ENCODE results near the gene CYP26B1. TPM values are rescaled to one million over a fixed set of nuclear protein-coding genes. Genes with fewer than 3 reads are reported as not detected.

CYP26B1 gene
- total RNA-seq, 1 donor from 2014 or later: 4.7 TPM

DNA sequence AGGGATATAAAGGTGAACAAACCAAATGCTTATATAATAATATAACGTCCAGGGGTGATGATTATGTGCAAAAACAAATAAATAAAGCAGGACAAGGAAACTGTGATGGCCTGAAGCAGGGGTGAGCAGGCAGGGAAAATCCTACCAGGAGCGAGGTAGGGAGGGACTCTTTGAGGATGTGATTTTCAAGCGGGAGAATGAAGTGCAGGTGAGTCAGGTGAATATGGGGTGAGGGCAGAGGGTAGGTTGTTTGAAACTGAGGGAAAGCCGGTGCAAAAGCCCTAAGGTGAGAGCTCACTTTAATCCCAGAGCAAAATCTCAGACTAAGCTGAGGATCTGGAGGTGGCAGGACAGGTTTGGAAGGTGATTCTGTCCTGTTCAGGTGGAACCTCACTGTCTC is 40.7 kb downstream of the CYP26B1 start:
- DNase-seq (ENCODE audit: low spot score): no peak
- Mint-ChIP-seq H3K27ac (ENCODE audit: unreplicated experiment) (no peak overlapping the region), H3K27me3 (ENCODE audit: low read depth) (peaks cover 3% of the 10 kb centered on the region), H3K4me1 (ENCODE audit: low read depth) (peaks cover 7% of the 10 kb centered on the region), H3K9me3 (ENCODE audit: low read depth) (no peaks in the 10 kb centered on the region), H3K4me3 (ENCODE audit: unreplicated experiment) (no peak overlapping the region), H3K36me3 (ENCODE audit: low read depth) (no peaks in the 10 kb centered on the region)
- TF ChIP-seq, protein P1, sequence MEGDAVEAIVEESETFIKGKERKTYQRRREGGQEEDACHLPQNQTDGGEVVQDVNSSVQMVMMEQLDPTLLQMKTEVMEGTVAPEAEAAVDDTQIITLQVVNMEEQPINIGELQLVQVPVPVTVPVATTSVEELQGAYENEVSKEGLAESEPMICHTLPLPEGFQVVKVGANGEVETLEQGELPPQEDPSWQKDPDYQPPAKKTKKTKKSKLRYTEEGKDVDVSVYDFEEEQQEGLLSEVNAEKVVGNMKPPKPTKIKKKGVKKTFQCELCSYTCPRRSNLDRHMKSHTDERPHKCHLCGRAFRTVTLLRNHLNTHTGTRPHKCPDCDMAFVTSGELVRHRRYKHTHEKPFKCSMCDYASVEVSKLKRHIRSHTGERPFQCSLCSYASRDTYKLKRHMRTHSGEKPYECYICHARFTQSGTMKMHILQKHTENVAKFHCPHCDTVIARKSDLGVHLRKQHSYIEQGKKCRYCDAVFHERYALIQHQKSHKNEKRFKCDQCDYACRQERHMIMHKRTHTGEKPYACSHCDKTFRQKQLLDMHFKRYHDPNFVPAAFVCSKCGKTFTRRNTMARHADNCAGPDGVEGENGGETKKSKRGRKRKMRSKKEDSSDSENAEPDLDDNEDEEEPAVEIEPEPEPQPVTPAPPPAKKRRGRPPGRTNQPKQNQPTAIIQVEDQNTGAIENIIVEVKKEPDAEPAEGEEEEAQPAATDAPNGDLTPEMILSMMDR (IDR thresholded peaks at IDR 0.05): no peak

GRCh38 chr2:72104821-72105588 is 42.7 kb downstream of the CYP26B1 start:
- H3K4me1 Mint-ChIP-seq (ENCODE audit: low read depth): peaks cover 7% of the 10 kb centered on the region
- peaks cover 6% of the 10 kb centered on the region for H3K27me3 Mint-ChIP-seq (ENCODE audit: low read depth)
- H3K27ac Mint-ChIP-seq (ENCODE audit: unreplicated experiment): no peak overlapping the region
- no peak for DNase-seq (ENCODE audit: low spot score)
- H3K4me3 Mint-ChIP-seq (ENCODE audit: unreplicated experiment): no peak overlapping the region
- no peaks in the 10 kb centered on the region for H3K36me3 Mint-ChIP-seq (ENCODE audit: low read depth)
- TF ChIP-seq, protein P1 (IDR thresholded peaks at IDR 0.05): no peak
- H3K9me3 Mint-ChIP-seq (ENCODE audit: low read depth): no peaks in the 10 kb centered on the region

- TF ChIP-seq, protein P1 (IDR thresholded peaks at IDR 0.05): no peak
- Mint-ChIP-seq H3K9me3 (ENCODE audit: low read depth) (no peaks in the 10 kb centered on the region), H3K27me3 (ENCODE audit: low read depth) (peaks cover 11% of the 10 kb centered on the region), H3K4me1 (ENCODE audit: low read depth) (peaks cover 7% of the 10 kb centered on the region), H3K36me3 (ENCODE audit: low read depth) (no peaks in the 10 kb centered on the region), H3K27ac (ENCODE audit: unreplicated experiment) (no peak overlapping the region), H3K4me3 (ENCODE audit: unreplicated experiment) (no peak overlapping the region)
- no peak for DNase-seq (ENCODE audit: low spot score)
Observed at GRCh38 chr2:72103690-72104089, 44.0 kb downstream of the CYP26B1 start.

GRCh38 chr2:72103161-72103560 is 44.5 kb downstream of the CYP26B1 start:
- no peaks in the 10 kb centered on the region for H3K9me3 Mint-ChIP-seq (ENCODE audit: low read depth)
- no peak for DNase-seq (ENCODE audit: low spot score)
- H3K27me3 Mint-ChIP-seq (ENCODE audit: low read depth): peaks cover 11% of the 10 kb centered on the region
- H3K36me3 Mint-ChIP-seq (ENCODE audit: low read depth): no peaks in the 10 kb centered on the region
- no peak overlapping the region for H3K27ac Mint-ChIP-seq (ENCODE audit: unreplicated experiment)
- TF ChIP-seq, protein P1 (IDR thresholded peaks at IDR 0.05): no peak
- H3K4me3 Mint-ChIP-seq (ENCODE audit: unreplicated experiment): no peak overlapping the region
- peaks cover 3% of the 10 kb centered on the region for H3K4me1 Mint-ChIP-seq (ENCODE audit: low read depth)

DNA sequence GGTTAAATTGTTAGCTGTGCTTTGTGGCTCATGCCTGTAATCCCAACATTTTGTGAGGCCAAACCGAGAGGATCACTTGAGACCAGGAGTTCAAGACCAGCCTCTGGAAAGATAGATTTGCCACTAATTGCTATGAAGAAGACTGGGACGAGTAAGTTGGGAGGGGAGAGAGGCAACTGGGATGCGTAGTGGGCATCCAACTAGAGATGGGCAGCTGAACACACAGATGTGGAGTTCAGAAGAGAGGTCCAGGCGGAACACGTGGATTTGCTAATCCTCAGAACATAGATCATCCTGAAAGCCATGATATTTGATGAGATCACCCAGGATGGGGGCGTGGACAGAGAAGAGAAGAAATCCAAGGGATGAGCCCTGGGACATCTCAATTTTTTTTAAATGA is 48.7 kb downstream of the CYP26B1 start:
- Mint-ChIP-seq H3K4me3 (ENCODE audit: unreplicated experiment) (no peak overlapping the region), H3K9me3 (ENCODE audit: low read depth) (no peaks in the 10 kb centered on the region), H3K4me1 (ENCODE audit: low read depth) (no peaks in the 10 kb centered on the region), H3K27me3 (ENCODE audit: low read depth) (peaks cover 11% of the 10 kb centered on the region), H3K27ac (ENCODE audit: unreplicated experiment) (no peak overlapping the region), H3K36me3 (ENCODE audit: low read depth) (no peaks in the 10 kb centered on the region)
- no peak for DNase-seq (ENCODE audit: low spot score)
- TF ChIP-seq, protein P1 (IDR thresholded peaks at IDR 0.05): no peak

All from chondrocyte (in vitro differentiated cells).